HG02981 (cell line): ENCODE measurements around the gene LMO4.

Experiments used
- ATAC-seq: cut with Tn5 transposase; IDR thresholded peaks from one replicate; pipeline ENCODE4 v1.9.1; 2021; ENCODE audit warnings: mild to moderate bottlenecking, moderate library complexity; ENCODE audit not compliant: unreplicated experiment

LMO4 gene

DNA sequence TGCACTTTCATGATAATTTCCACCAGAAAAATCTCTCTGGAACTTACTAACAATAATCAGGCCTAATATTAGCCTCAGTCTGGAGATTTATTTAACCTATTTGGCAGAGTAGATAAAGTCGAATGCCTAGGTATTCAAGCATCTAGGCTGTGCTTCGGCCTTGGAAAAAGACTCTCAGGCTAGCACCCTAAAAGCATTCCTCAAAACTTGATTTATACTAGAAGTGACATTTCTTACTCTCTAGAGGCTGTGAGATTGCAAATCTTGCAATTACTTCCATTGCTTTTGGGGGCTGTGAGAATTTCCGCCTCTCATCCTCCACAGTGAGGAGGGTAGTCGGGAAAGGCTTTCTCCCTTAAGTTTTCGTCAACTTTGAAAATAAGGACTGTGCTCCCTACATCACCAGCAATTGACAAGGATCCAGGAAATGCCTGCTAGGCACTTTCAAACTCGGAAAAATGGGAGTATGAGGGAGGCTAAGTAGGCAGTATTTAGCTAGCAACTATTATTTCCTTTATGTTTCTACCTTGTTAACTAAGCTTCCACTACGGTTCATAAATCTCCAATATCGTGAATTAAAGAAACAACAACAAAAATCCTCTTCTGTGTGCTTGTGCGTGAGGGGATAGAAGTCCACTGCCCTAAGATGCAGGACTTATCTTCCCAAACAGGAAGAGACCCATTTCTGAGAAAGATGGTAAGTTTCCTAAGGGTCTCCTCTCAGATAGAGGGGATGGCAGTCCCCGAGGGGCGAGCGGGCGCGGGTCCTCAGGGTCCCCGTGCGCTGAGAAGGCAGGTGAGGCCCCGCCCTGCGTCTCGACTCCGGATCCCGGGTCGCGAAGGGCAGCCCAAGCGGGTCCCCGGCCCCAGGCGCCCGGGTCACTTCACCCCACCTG is 1.1 kb upstream of the LMO4 start:
- no peak for ATAC-seq

DNA sequence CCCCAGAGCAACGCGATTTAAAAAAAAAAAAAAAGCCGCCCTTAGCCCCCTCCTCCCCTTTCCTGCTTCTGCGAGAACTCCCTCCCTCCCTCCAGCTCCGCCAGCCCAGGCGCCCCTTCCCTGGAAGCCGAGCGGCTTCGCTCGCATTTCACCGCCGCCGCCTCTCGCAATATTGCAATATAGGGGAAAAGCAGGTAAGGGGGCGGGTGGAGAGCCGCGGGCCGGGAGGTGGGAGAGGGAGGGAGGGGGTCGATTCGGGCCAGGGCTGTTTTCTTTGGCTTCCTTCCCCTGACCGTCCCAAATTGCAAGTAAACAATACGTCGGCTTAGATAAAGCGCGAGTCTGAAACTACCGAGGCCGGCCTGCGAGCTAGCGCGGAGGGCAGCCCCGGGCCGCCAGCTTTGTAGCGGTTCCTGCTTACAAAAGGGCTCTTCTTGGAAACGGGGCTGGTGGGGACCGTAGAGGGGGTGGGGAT is 408 bp downstream of the LMO4 start:
- no peak for ATAC-seq

DNA sequence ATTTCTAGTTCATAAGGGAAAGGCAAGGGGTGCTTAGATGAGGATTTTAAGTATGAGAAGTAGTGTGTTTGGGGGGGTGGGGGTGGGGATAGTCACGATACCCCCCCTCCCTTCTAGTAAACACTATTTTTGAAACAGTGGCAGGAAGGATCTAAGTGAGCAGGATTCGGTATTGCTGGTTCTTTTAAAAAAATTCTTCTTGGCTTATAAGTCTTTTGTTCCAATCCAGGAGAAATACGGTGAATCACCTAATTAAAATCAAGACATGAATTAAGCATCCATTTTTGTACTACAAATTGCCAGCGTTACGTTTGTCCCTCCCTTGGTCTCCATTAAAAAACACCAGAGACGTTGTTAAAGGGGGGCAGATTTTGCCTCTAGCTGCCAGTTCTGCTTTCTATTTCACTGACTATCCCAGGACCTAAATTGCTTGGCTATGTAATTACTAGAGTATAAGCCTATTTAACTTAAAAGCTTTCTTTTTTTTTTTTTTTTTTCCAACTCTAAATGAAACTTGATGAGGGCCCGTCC is 911 bp downstream of the LMO4 start:
- ATAC-seq = no peak

DNA sequence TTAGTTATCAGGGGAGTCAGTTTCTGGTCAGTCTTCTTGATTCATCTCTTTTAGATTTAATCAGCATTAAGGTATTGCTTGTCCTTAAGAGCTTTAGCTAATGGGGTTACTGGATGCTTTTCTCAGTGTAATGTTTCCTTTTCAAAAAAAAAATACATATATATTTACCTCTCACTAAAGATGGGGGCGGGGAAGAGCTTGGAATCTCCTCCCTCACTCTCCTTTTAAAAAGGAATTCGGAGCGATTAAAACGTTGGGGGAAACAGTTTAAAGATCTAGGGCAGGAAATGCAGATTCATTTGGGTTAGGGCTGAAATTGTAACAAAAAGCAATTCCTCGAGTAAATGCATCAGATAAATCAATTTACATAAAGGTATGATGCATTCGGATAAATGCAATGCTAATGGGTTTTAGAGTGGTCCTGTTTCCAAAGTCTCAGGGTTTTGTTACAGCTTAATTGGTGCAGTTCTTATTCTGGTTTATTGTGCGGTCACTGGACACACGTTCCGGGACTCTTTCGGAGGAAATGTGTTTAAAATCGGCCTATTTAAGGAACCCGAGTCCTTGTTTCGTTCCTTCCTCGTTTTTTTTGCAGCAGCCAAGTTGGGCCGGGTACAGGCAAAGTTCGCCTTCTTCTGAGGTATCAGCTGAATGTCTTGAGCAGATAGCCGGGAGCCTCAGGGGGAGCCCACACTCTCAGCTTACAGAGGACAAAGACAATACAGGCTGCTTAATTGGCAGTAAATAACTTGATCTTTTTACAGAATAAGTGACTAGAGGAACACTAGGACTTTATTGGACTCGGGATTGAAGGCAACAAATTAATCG is 1.6 kb downstream of the LMO4 start:
- no peak for ATAC-seq

DNA sequence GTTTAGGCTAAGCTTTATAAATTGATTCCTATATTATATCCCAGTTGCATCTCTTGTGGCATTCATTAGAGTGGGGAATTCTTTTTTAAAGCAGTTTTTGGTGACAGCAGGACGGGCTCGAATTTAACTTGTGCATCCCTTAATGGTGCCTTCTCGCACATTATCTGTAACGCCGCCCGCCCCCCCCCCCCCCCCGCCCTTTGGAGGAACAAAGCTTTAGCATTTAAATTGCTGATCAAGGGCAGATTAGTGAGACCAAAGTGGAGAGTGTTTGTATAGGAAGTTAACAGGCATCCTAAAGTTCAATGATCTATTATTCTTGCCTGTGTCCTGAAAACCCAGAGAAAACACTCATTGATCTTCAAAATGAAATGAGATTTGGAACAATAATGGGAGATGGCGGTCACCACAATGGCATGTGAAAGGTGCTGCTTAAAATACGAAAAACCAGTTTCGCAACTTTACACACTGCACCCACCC is 2.2 kb downstream of the LMO4 start:
- ATAC-seq = no peak

DNA sequence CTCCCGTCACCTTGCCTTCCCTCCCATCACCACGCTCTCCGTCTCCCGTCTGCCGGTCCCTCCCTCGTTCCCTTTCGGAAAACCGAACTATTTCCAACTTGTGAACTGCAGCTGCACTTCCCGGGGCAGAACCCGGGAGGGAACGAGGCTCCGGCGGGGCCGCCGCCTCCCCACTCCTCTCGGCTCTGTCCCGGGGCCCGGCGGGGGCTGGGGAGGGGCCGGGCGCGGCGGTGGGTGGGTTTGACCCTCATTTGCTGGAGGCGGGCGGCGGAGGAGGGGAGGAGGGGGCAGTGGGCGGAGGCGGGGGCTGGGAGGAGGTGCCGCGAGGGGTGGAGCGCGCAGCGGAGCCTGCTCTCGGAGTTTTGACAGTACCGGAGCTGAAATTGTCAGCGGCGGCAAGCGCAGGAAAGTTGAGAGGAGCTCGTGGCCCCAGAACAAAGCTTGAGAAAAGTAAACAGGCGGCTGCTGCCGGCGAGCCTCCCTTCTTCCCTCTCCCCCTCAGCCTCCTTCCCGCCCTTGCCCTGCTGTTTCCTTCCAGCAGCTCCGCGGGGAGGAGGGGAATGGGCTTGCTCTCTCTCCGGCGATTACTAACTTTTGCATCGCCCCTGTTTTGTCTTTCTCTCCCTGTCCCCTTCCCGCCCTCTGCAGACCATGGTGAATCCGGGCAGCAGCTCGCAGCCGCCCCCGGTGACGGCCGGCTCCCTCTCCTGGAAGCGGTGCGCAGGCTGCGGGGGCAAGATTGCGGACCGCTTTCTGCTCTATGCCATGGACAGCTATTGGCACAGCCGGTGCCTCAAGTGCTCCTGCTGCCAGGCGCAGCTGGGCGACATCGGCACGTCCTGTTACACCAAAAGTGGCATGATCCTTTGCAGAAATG is 2.9 kb downstream of the LMO4 start:
- ATAC-seq = peak; percentile 14

DNA sequence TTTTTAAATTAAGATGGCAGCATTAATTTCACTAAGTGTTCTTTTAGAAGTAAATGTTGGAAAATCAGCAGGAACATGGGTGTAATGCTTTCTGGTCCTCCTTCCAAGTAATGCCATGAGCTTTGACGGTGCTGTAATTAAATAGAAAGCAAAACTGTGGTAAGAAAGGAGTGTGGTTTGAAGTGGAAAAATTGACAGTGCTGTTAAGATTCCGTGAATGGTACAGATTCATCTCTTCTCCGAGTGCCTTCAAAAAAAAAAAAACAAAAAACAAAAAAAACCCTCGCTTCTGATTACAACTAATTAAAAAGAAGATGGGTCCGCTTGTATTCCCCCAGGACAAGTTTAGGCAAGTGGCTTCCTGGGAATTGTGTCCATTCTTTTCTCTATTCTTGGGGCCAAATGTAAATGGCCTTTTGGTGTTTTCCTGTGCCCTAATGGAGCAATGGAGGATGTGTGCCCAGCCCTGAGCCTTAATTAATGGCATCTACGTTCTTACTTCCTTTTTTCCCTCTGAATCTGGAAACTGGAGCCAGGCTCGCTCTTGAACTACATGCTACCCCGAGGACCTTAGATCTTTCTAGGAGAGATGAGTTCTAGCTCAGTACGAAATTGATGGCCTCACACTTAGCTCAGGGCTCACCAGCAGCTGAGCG is 5.1 kb downstream of the LMO4 start:
- no peak for ATAC-seq

DNA sequence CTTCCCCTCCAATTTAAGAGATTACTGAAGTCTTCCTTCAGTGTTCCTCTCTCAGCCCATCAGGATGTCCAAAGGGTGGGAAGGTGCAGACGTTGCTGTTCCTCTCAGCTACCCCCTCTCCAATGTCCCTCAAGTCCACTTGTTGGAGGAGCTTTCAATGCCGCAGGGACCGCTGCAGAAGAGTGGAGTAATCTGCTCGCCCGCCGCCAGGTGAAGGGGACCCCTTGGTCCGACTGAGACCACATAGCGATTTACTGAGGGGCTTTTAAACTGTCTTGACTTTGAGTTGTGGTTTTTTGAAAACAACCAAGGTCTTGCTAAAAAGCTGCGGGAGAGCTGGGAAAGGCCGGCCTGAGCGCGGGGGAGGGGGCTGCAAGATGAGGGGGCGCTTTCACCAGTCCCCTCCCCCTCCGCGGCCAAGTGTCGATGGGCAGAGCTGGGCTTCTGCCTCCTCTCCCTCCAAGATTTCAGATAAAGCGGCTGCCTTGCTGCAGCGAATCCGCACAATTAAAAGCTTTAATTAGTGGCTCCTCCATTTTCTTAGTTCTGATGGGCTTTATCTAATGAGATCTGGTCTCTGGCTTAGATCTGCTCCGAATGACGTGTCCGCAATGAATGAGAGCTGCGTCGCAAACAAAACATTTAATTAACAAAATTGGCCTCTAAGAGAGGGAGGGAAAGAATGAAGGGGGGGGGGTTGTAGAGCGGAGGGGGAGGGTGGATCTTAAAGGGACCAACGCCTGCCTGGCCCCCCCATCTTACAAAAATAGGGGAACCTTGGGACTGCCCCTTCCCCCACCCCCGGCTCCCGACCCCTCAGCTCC is 5.9 kb downstream of the LMO4 start:
- peak; percentile 1 for ATAC-seq

DNA sequence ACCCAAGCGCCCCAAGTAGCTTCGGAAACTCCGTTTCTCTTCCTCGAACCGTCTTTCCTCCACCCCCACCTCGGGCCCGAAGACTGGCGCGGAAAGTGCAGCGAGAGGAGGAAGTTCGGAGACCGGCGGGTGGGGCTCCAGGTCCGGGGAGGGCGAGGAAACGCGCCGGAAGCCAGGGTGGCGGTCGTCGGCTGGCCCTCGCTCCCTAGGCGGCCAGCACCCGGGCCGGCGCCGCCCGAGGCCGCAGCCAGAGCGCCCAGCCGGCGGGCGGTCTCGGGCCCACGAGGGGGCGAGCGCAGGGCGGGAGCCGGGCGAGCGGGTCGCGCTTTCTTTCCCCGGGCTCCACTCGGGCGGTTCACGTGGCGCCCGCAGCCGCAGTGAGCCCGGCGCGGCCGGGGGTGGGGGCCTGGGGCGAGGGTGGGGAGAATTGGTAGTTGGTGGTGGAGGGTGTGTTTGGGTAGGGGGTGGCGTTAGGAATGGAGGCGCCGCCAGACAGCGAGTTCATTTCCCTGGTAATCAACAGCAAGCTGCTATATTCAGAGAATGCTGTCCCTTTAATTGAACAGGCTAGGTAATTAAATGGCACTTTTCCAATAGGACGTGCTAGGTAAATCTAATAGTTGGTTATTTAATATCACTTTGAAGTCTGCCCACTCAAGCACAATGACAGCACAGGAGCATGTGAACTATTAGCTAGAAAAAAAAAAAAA is 6.7 kb downstream of the LMO4 start:
- peak; percentile 46 for ATAC-seq

DNA sequence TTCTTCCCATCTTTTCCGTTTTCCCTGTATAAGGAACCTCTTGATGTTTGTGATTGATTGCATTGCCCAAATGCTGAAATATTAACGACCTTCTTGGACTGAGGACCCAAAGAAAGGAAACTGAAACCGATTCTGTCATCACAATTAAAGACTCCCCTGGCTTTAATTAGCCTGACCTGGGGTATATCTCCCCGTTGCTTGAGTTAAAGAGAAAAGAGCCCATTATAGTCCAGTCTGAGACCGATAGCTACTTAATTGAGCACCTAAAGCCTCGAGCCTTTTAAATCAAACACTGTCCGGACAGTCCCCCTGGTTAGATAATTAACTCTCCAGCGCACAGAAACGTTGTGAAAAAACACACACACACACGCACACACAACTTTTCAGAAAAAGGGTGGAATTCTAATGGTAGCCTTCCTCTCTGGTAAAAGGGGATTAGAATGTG is 8.0 kb downstream of the LMO4 start:
- no peak for ATAC-seq

DNA sequence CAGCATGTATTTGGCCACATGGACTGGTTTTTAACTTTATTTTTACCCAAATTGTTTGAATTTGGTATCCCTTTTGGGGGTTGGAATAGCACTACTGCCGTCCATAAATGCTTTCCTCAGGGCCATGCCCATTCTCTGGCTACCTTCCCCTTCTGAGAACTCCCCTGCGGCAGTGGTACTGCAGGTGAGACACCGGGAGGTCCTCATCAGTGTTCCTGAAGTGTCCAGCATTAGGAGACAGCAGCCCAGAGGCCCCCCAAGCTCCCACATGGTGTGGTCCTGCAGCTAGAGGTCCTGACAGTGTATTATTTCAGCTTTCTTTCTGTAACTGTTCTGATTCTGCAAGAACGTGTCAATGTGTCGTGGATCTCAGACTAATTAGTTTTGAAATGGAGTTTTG is 8.9 kb downstream of the LMO4 start:
- no peak for ATAC-seq

DNA sequence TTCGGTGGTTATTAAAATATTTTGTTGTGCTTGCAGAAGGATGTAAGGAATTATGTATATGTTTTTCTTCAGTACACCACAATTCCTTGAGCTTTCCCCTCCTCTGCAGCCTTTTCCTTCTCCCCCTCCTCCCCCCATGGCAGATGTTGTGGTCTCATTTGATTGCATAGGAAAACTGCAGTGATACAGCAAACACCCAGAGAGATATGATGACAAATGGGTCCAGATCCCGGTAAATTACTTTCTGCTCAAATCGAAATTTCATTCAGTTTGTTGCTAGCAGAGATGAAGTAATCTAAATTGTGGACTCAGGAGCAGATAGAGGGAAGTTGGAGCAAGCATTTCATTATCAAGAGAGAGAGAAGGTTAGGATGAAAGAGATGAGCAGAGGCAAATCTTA is 9.9 kb downstream of the LMO4 start:
- ATAC-seq = no peak

DNA sequence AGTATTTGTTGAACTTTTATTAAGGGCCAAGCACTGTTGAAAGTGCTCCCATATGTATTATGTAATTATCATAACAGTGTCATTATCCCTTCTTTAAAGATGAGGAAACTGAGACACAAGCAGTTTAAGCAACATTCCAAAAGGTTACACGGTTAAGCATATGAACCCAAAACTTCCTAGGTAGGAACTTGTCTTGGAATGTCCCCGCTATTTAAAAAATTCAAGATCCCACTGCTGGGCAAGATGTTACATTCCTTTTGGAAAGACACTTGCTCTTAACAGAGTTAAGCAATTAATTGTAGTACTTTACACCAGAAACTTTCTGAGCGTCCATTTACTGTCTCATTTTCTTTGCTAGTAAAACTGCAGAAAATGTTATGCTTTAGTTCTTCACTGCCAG is 15.6 kb downstream of the LMO4 start:
- ATAC-seq = no peak

DNA sequence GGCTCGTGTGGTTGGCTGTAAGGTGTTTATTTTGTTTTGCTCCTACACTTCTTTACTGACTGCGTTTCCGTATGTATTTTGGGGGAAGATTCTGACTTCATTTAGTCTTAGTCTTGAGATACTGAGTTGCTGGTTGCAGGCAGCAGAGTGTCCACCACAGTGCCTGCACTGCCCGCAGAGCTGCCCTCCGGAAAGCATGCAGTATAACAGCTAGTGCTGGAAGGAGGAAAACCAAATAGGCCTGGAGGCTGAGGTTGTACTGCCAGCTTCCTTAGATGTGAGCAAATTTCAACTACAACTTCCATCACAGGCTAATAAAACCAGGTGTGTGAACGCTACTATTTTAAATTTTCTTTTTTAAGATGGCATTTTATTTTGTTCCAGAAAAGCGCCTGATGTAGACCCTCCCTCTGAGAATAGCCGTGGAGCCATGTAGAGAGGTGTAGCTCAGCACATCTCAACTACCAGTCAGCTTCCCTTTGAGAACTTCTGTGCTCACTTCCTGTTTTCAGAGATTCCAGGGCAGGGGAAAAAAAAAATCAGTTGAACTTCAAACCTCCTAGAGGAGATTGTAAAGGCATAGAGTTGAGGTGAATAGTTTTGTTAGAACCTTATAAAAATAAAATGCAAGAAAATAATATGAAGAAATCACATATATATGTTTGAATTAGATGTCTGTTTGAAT is 17.6 kb downstream of the LMO4 start:
- no peak for ATAC-seq

DNA sequence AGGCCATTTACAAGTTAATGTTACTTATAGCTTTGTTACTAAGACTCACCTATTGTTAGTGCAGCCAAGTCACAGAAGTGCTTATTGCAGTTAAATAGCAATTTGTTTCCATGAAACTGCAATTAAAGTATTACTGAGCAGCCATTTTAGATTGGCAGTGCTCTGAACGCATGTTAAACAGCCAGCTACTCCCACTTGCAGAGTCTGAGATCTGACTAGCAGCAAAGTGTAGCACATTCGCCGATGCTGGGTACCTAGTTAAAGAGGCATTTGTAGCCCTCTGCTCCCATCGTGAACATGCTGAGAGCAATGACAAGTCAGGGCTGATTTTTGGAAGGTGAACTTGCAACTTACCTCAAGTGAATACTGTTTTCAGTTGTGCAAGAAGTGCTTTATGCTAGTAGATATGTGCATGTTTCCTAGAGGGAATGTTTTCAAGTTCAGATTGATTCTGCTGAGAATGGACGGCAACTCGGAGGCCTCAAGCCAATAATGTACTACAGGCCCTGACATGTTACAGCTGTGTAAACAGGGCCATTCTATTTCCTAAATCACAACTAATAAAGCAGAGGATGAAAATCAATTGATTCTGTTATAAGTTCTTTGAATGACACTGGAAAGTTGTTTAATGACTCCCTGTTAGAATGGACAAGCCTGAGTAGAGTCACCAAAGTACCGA is 19.8 kb downstream of the LMO4 start:
- no peak for ATAC-seq

DNA sequence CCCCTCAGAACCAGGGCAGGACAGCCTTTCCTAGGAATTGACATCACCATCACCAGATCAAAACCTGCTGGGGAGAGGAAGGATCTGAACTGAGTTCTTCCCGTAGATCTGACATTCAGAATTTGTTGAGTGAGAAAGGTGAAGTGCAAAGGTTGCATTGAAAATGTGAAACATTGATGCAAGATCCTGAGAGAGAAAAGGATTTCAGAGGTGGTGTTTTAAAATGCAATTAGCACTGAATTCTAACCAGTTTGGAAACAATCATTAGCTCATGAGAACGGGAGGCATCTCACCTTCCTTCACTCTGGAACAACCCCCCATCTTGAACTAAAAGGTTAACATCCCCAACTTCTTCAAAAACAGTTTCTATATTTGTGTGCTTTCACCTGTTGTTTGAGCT is 20.4 kb downstream of the LMO4 start:
- no peak for ATAC-seq

DNA sequence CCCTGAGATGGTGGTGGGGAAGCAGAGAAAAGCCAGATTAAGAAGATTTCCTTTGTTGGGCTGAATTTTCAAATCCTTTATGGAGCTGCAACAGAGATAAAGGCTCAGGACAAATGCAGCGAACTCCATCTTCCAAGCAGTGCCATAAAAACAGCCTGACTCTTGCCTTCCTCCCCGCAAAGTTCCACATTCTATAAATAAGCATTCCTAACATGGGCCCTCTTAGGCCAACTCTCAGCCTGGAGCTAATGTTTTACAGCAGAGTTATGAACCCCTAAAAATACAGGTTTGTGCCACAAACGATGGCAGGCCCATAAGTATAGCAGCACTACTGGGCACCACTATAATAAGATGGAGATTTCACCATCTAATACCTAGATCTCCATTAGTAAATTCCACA is 27.2 kb downstream of the LMO4 start:
- no peak for ATAC-seq
